Neuronal stem cell (in vitro differentiated cells): ENCODE data around the gene PGRMC1.
"Not testable (repeated sequence)": the region's sequence is repeated elsewhere in the genome, so short reads cannot be mapped to it uniquely, and the experiment has no call there.

Source experiments
- DNase-seq: peaks from one replicate; pipeline ENCODE4 v3.0.0-alpha.2; 2013; ENCODE audit warnings: low spot score
- H2AFZ ChIP-seq: one replicate; pipeline ENCODE4 v1.6.1; 2013; ENCODE audit warnings: mild to moderate bottlenecking, low read length, inconsistent platforms
- H2AK5ac ChIP-seq: 2 replicates; pipeline ENCODE4 v1.6.1; 2013; ENCODE audit warnings: low read depth, mild to moderate bottlenecking, inconsistent platforms, low read length, moderate library complexity, mixed read lengths
- H2BK120ac ChIP-seq: 2 replicates; pipeline ENCODE4 v1.6.1; 2013; ENCODE audit warnings: low read depth, mild to moderate bottlenecking, inconsistent platforms, low read length, moderate library complexity, mixed read lengths
- H2BK12ac ChIP-seq: one replicate; pipeline ENCODE4 v1.6.1; 2013; ENCODE audit warnings: low read length, inconsistent platforms
- H2BK15ac ChIP-seq: 2 replicates; pipeline ENCODE4 v1.6.1; 2013; ENCODE audit warnings: mild to moderate bottlenecking, low read length, inconsistent platforms, mixed read lengths
- H2BK5ac ChIP-seq: one replicate; pipeline ENCODE4 v1.6.1; 2013; ENCODE audit warnings: inconsistent platforms, mild to moderate bottlenecking, low read length, moderate library complexity
- H3K14ac ChIP-seq: one replicate; pipeline ENCODE4 v1.6.1; 2013; ENCODE audit warnings: low read length, inconsistent platforms
- H3K18ac ChIP-seq: 2 replicates; pipeline ENCODE4 v1.6.1; 2013; ENCODE audit warnings: low read length, inconsistent platforms
- H3K23ac ChIP-seq: 2 replicates; pipeline ENCODE4 v1.6.1; 2013; ENCODE audit warnings: low read depth, mild to moderate bottlenecking, mixed read lengths, low read length, inconsistent platforms; ENCODE audit not compliant: poor library complexity
- H3K27ac ChIP-seq: replicated peaks from 3 replicates; pipeline ENCODE4 v1.5.1; 2013; ENCODE audit warnings: low read length, inconsistent platforms
- H3K27me3 ChIP-seq, 3 experiments: 2 replicates each; pipeline ENCODE4 v1.6.1; 2013; ENCODE audit warnings: low read length in 3 of 3, mild to moderate bottlenecking in 2 of 3, inconsistent platforms in 1 of 3, low read depth in 1 of 3, mixed read lengths in 1 of 3, moderate library complexity in 1 of 3; ENCODE audit not compliant: control insufficient read depth in 3 of 3, insufficient read depth in 3 of 3
- H3K36me3 ChIP-seq, 2 donors: replicated peaks in 1 of 2; 2 replicates each; pipeline ENCODE4 v1.6.1; 2013; ENCODE audit warnings: low read length in 2 of 2; ENCODE audit not compliant: control insufficient read depth in 2 of 2, insufficient read depth in 2 of 2
- H3K4ac ChIP-seq: 2 replicates; pipeline ENCODE4 v1.6.1; 2013; ENCODE audit warnings: inconsistent platforms, mild to moderate bottlenecking, low read length, moderate library complexity
- H3K4me1 ChIP-seq, 2 donors: 1 replicate in 1 of 2; 2 replicates in 1 of 2; pipeline ENCODE4 v1.6.1; 2013; ENCODE audit warnings: low read length in 2 of 2, low read depth in 1 of 2; ENCODE audit not compliant: control insufficient read depth in 2 of 2, insufficient read depth in 1 of 2
- H3K4me2 ChIP-seq: one replicate; pipeline ENCODE4 v1.6.1; 2013; ENCODE audit warnings: mild to moderate bottlenecking, low read length, inconsistent platforms; ENCODE audit not compliant: insufficient read depth, poor library complexity, severe bottlenecking
- H3K4me3 ChIP-seq, 2 donors: 2 replicates each; pipeline ENCODE4 v1.5.1; 2013; ENCODE audit warnings: low read length in 2 of 2, mild to moderate bottlenecking in 2 of 2, inconsistent platforms in 1 of 2, moderate library complexity in 1 of 2
- H3K79me1 ChIP-seq: one replicate; pipeline ENCODE4 v1.6.1; 2013; ENCODE audit warnings: low read depth, mild to moderate bottlenecking, inconsistent platforms, low read length, moderate library complexity
- H3K9ac ChIP-seq: one replicate; pipeline ENCODE4 v1.6.1; 2013; ENCODE audit warnings: mild to moderate bottlenecking, low read depth, low read length, inconsistent platforms; ENCODE audit not compliant: poor library complexity
- H3K9me3 ChIP-seq, 2 donors: replicated peaks in 1 of 2; 2 replicates each; pipeline versions ENCODE3 to v1.6.1; 2013; ENCODE audit warnings: low read length in 2 of 2, mild to moderate bottlenecking in 2 of 2, inconsistent platforms in 1 of 2, low read depth in 1 of 2, mixed read lengths in 1 of 2, moderate library complexity in 1 of 2; ENCODE audit not compliant: control insufficient read depth in 2 of 2, insufficient read depth in 1 of 2
- H4K8ac ChIP-seq: one replicate; pipeline ENCODE4 v1.6.1; 2013; ENCODE audit warnings: low read depth, mild to moderate bottlenecking, inconsistent platforms, low read length, moderate library complexity
- H4K91ac ChIP-seq: one replicate; pipeline ENCODE4 v1.6.1; 2013; ENCODE audit warnings: low read length, low read depth, mild to moderate bottlenecking, inconsistent platforms; ENCODE audit not compliant: poor library complexity
- WGBS, 2 donors: extraction: QIAGEN DNeasy Blood & Tissue Kit; methylation state at CpG; one replicate each; pipeline ENCODE4 v1.1.7; 2013; ENCODE audit warnings: missing lambda C conversion rate in 2 of 2, mixed read lengths in 1 of 2; ENCODE audit not compliant: insufficient read length in 2 of 2, insufficient replicate concordance in 1 of 2; ENCODE audit errors: extremely low coverage in 2 of 2; 5-methylcytosine and 5-hydroxymethylcytosine counted together

PGRMC1 gene

GRCh38 chrX:119210931-119211648 is 25.0 kb upstream of the PGRMC1 start:
- H2BK120ac ChIP-seq, H4K91ac ChIP-seq, H3K4ac ChIP-seq, DNase-seq, H2BK15ac ChIP-seq, H3K23ac ChIP-seq, H2BK5ac ChIP-seq, H2BK12ac ChIP-seq, H3K9me3 ChIP-seq, H2AK5ac ChIP-seq, H4K8ac ChIP-seq, H3K9ac ChIP-seq, H3K14ac ChIP-seq, H3K27ac ChIP-seq, H3K4me3 ChIP-seq, H3K36me3 ChIP-seq, H3K79me1 ChIP-seq, H2AFZ ChIP-seq, H3K4me1 ChIP-seq, H3K18ac ChIP-seq, H3K4me2 ChIP-seq: not testable (repeated sequence)
- no CpG with 5 or more reads among the region's 30 CpGs for WGBS, 2 donors
- peaks cover 0 to 14% (median 0%) of the 10 kb centered on the region in 3 experiments for H3K27me3 ChIP-seq

GRCh38 chrX:119211649-119212014 is 24.5 kb upstream of the PGRMC1 start:
- H3K9ac ChIP-seq: no peak overlapping the region
- H2AFZ ChIP-seq: no peak overlapping the region
- peaks cover 0 to 14% (median 0%) of the 10 kb centered on the region in 3 experiments for H3K27me3 ChIP-seq
- H2BK5ac ChIP-seq: no peak overlapping the region
- H3K23ac ChIP-seq: no peak overlapping the region
- no peak overlapping the region for H3K4me2 ChIP-seq
- H2BK120ac ChIP-seq: no peak overlapping the region
- H3K9me3 ChIP-seq: no peaks in the 10 kb centered on the region
- no peak overlapping the region for H3K4me3 ChIP-seq
- no peak overlapping the region for H3K4ac ChIP-seq
- DNase-seq: no peak
- H2BK15ac ChIP-seq: no peak overlapping the region
- no peaks in the 10 kb centered on the region for H3K4me1 ChIP-seq
- no CpG with 5 or more reads among the region's 1 CpG for WGBS, 2 donors
- H3K18ac ChIP-seq: no peak overlapping the region
- no peak overlapping the region for H3K27ac ChIP-seq
- no peak overlapping the region for H2BK12ac ChIP-seq
- H4K91ac ChIP-seq: no peak overlapping the region
- no peak overlapping the region for H3K14ac ChIP-seq
- H2AK5ac ChIP-seq: no peak overlapping the region
- H3K36me3 ChIP-seq: no peaks in the 10 kb centered on the region
- no peaks in the 10 kb centered on the region for H3K79me1 ChIP-seq
- H4K8ac ChIP-seq: no peak overlapping the region

- Histone ChIP-seq H4K91ac (no peak overlapping the region), H3K4ac (no peak overlapping the region)
- DNase-seq: no peak
These were observed 17.9 kb upstream of the PGRMC1 start for GRCh38 chrX:119218198-119218597.

GRCh38 chrX:119222932-119223331 is 13.2 kb upstream of the PGRMC1 start:
- no peak overlapping the region for H3K9ac ChIP-seq
- no peaks in the 10 kb centered on the region for H3K79me1 ChIP-seq
- no peak overlapping the region for H2AFZ ChIP-seq
- H2BK5ac ChIP-seq: no peak overlapping the region
- no peak overlapping the region for H3K4me3 ChIP-seq
- no peaks in the 10 kb centered on the region for H3K9me3 ChIP-seq
- WGBS, 2 donors: no CpG with 5 or more reads among the region's 37 CpGs
- no peak overlapping the region for H4K8ac ChIP-seq
- no peak overlapping the region for H3K4me2 ChIP-seq
- H3K18ac ChIP-seq: no peak overlapping the region
- H3K14ac ChIP-seq: no peak overlapping the region
- no peak overlapping the region for H2BK15ac ChIP-seq
- H3K27ac ChIP-seq: no peak overlapping the region
- no peak overlapping the region for H4K91ac ChIP-seq
- no peak overlapping the region for H3K23ac ChIP-seq
- no peak overlapping the region for H2AK5ac ChIP-seq
- DNase-seq: no peak
- peaks cover 0 to 8% (median 0%) of the 10 kb centered on the region in 3 experiments for H3K27me3 ChIP-seq
- H3K36me3 ChIP-seq: no peaks in the 10 kb centered on the region
- H3K4ac ChIP-seq: no peak overlapping the region
- no peaks in the 10 kb centered on the region for H3K4me1 ChIP-seq
- H2BK120ac ChIP-seq: no peak overlapping the region
- no peak overlapping the region for H2BK12ac ChIP-seq

More at GRCh38 chrX:119218198-119218597, 17.9 kb upstream of the PGRMC1 start:
- no peaks in the 10 kb centered on the region for H3K9me3 ChIP-seq
- no peak overlapping the region for H3K27ac ChIP-seq
- no peak overlapping the region for H2BK12ac ChIP-seq
- H3K4me2 ChIP-seq: no peak overlapping the region
- no peaks in the 10 kb centered on the region for H3K36me3 ChIP-seq
- no peak overlapping the region for H2BK120ac ChIP-seq
- no peak overlapping the region for H2BK5ac ChIP-seq
- H4K8ac ChIP-seq: no peak overlapping the region
- no peak overlapping the region for H2AFZ ChIP-seq
- H3K23ac ChIP-seq: no peak overlapping the region
- no peak overlapping the region for H2AK5ac ChIP-seq
- no peak overlapping the region for H3K9ac ChIP-seq
- no peaks in the 10 kb centered on the region for H3K79me1 ChIP-seq
- no peak overlapping the region for H3K18ac ChIP-seq
- H3K4me3 ChIP-seq: no peak overlapping the region
- H3K27me3 ChIP-seq: peaks cover 0 to 8% (median 0%) of the 10 kb centered on the region in 3 experiments
- no peak overlapping the region for H2BK15ac ChIP-seq
- no peaks in the 10 kb centered on the region for H3K4me1 ChIP-seq
- no CpG with 5 or more reads among the region's 4 CpGs for WGBS, 2 donors
- no peak overlapping the region for H3K14ac ChIP-seq
